ENCODE data around the gene ZG16B.

The ZG16B gene

GRCh38 chr16:2825049-2825742 lies 4.9 kb upstream of the ZG16B start:
- no peak for DNase-seq (ENCODE audit: low spot score)

GRCh38 chr16:2825906-2826305 lies 4.2 kb upstream of the ZG16B start:
- DNase-seq (ENCODE audit: low spot score): no peak

- no peak for DNase-seq (ENCODE audit: low spot score)
Observed at GRCh38 chr16:2826591-2827373, 3.3 kb upstream of the ZG16B start.

GRCh38 chr16:2827374-2827791 lies 2.7 kb upstream of the ZG16B start:
- DNase-seq (ENCODE audit: low spot score): no peak

- DNase-seq (ENCODE audit: low spot score): no peak
Observed at GRCh38 chr16:2827831-2828520, 2.1 kb upstream of the ZG16B start.

- no peak for DNase-seq (ENCODE audit: low spot score)
Observed at GRCh38 chr16:2828521-2828840, 1.6 kb upstream of the ZG16B start.

- DNase-seq (ENCODE audit: low spot score): no peak
Observed at GRCh38 chr16:2828876-2829430, 1.1 kb upstream of the ZG16B start.

- DNase-seq (ENCODE audit: low spot score): no peak
Observed at GRCh38 chr16:2830355-2830695, 222 bp downstream of the ZG16B start.

- no peak for DNase-seq (ENCODE audit: low spot score)
Observed at GRCh38 chr16:2831203-2831602, 1.1 kb downstream of the ZG16B start.

GRCh38 chr16:2833776-2834175 lies 3.7 kb downstream of the ZG16B start:
- DNase-seq (ENCODE audit: low spot score): no peak

- DNase-seq (ENCODE audit: low spot score): no peak
Observed at GRCh38 chr16:2834968-2835367, 4.9 kb downstream of the ZG16B start.

GRCh38 chr16:2835638-2836493 lies 5.8 kb downstream of the ZG16B start:
- peak; percentile 96 for DNase-seq (ENCODE audit: low spot score)

GRCh38 chr16:2836646-2837508 lies 6.8 kb downstream of the ZG16B start:
- DNase-seq (ENCODE audit: low spot score): no peak

GRCh38 chr16:2838928-2839327 lies 8.8 kb downstream of the ZG16B start:
- DNase-seq (ENCODE audit: low spot score): peak; percentile 86

- DNase-seq (ENCODE audit: low spot score): no peak
Observed at GRCh38 chr16:2839650-2840450, 9.7 kb downstream of the ZG16B start.

GRCh38 chr16:2840914-2841313 lies 10.8 kb downstream of the ZG16B start:
- no peak for DNase-seq (ENCODE audit: low spot score)

GRCh38 chr16:2841606-2842339 lies 11.7 kb downstream of the ZG16B start:
- DNase-seq (ENCODE audit: low spot score): no peak

- no peak for DNase-seq (ENCODE audit: low spot score)
Observed at GRCh38 chr16:2842340-2843000, 12.4 kb downstream of the ZG16B start.

- no peak for DNase-seq (ENCODE audit: low spot score)
Observed at GRCh38 chr16:2843526-2843925, 13.4 kb downstream of the ZG16B start.
